Caco-2 (cell line): Measurements from ENCODE around the gene GALK2. TPM values are rescaled to one million over a fixed set of nuclear protein-coding genes. Genes with fewer than 3 reads are reported as not detected.

Experiments
- BruUV-seq: library from RNA; stranded (reverse); fragments of 400-500 nt; replicated peaks from 2 replicates; lab custom pipeline; 2021; lab: Mats Ljungman, UMichigan
- CTCF ChIA-PET: fragments of 300-600 bp; sonication (Branson Sonifier 250); formaldehyde crosslinking; loops from one replicate; lab custom pipeline; 2022; ENCODE audit warnings: antibody characterized with exemption; lab: Charles Lee
- POLR2A ChIA-PET: fragments of 300-600 bp; sonication (Branson Sonifier 250); formaldehyde crosslinking; loops from one replicate; lab custom pipeline; 2022; ENCODE audit warnings: antibody characterized with exemption; lab: Charles Lee
- DNase-seq, 2 experiments: peaks; one replicate each; pipeline versions ENCODE4 v3.0.0 to v3.0.0-alpha.2; 2020 to 2022
- H3K27me3 ChIP-seq: replicated peaks from 2 replicates; pipeline ENCODE4 v1.6.0; 2011; ENCODE audit warnings: low read length; ENCODE audit not compliant: control insufficient read depth, insufficient read depth
- H3K36me3 ChIP-seq: 2 replicates; pipeline ENCODE4 v1.5.1; 2011; ENCODE audit warnings: low read length; ENCODE audit not compliant: control insufficient read depth, insufficient read depth
- H3K4me1 ChIP-seq: fragments of 250-450 bp; sonication (Bioruptor Pico); 2 replicates; pipeline ENCODE4 v1.5.1; 2020; ENCODE audit warnings: mild to moderate bottlenecking
- H3K4me3 ChIP-seq: 2 replicates; pipeline ENCODE4 v1.5.1; 2011; ENCODE audit warnings: low read depth, mild to moderate bottlenecking, control low read depth, low read length
- H3K9me3 ChIP-seq: fragments of 250-450 bp; sonication (Bioruptor Pico); 2 replicates; pipeline ENCODE4 v1.5.1; 2020; ENCODE audit warnings: mild to moderate bottlenecking, moderate library complexity
- H3K27ac Mint-ChIP-seq: one replicate; pipeline ENCODE4 v1.8.0; 2022; ENCODE audit warnings: mixed read lengths; ENCODE audit not compliant: unreplicated experiment
- H3K27me3 Mint-ChIP-seq: one replicate; pipeline ENCODE4 v1.8.0; 2022; ENCODE audit warnings: mixed read lengths; ENCODE audit not compliant: insufficient read depth, unreplicated experiment
- H3K36me3 Mint-ChIP-seq: one replicate; pipeline ENCODE4 v1.8.0; 2022; ENCODE audit warnings: mild to moderate bottlenecking, mixed read lengths; ENCODE audit not compliant: insufficient read depth, unreplicated experiment
- H3K4me1 Mint-ChIP-seq: one replicate; pipeline ENCODE4 v1.8.0; 2022; ENCODE audit warnings: low read depth, mixed read lengths; ENCODE audit not compliant: unreplicated experiment
- H3K4me3 Mint-ChIP-seq: one replicate; pipeline ENCODE4 v1.8.0; 2022; ENCODE audit warnings: mild to moderate bottlenecking, moderate library complexity, mixed read lengths; ENCODE audit not compliant: unreplicated experiment
- H3K9me3 Mint-ChIP-seq: one replicate; pipeline ENCODE4 v1.8.0; 2022; ENCODE audit warnings: mixed read lengths; ENCODE audit not compliant: unreplicated experiment
- intact Hi-C: fragments of 100-400 bp; cut with micrococcal nuclease; formaldehyde crosslinking; loops from one replicate; pipeline ENCODE4 v1.10.0; 2022; ENCODE audit not compliant: unreplicated experiment
- total RNA-seq: library from RNA; stranded (reverse); gene quantifications from 2 replicates; pipeline ENCODE4 v1.2.3, GENCODE V29; 2022
- TF ChIP-seq, protein P1 (sequence below), 2 experiments: fragments of 200-600 bp in 1 of 2; IDR thresholded peaks; 1 replicate in 1 of 2; 2 replicates in 1 of 2; pipeline versions ENCODE4 v1.5.1 to v1.8.0; 2011 to 2022; ENCODE audit warnings: antibody characterized with exemption in 1 of 2, control low read depth in 1 of 2, inconsistent platforms in 1 of 2, low read depth in 1 of 2, low read length in 1 of 2, mild to moderate bottlenecking in 1 of 2, moderate library complexity in 1 of 2; ENCODE audit not compliant: insufficient read depth in 1 of 2, severe bottlenecking in 1 of 2, unreplicated experiment in 1 of 2

Gene GALK2
- total RNA-seq, 1 experiment from 2014 or later = 25.5 TPM

- CTCF ChIA-PET = no interaction called here
- Mint-ChIP-seq H3K27me3 (no peaks in the 10 kb centered on the region), H3K36me3 (no peaks in the 10 kb centered on the region), H3K4me1 (no peaks in the 10 kb centered on the region), H3K4me3 (no peak overlapping the region), H3K9me3 (no peaks in the 10 kb centered on the region), H3K27ac (no peak overlapping the region)
- Histone ChIP-seq H3K4me1 (no peaks in the 10 kb centered on the region), H3K9me3 (no peaks in the 10 kb centered on the region), H3K4me3 (no peak overlapping the region), H3K27me3 (no peaks in the 10 kb centered on the region), H3K36me3 (no peaks in the 10 kb centered on the region)
- TF ChIP-seq, protein P1, sequence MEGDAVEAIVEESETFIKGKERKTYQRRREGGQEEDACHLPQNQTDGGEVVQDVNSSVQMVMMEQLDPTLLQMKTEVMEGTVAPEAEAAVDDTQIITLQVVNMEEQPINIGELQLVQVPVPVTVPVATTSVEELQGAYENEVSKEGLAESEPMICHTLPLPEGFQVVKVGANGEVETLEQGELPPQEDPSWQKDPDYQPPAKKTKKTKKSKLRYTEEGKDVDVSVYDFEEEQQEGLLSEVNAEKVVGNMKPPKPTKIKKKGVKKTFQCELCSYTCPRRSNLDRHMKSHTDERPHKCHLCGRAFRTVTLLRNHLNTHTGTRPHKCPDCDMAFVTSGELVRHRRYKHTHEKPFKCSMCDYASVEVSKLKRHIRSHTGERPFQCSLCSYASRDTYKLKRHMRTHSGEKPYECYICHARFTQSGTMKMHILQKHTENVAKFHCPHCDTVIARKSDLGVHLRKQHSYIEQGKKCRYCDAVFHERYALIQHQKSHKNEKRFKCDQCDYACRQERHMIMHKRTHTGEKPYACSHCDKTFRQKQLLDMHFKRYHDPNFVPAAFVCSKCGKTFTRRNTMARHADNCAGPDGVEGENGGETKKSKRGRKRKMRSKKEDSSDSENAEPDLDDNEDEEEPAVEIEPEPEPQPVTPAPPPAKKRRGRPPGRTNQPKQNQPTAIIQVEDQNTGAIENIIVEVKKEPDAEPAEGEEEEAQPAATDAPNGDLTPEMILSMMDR (IDR thresholded peaks at IDR 0.05; ENCODE audit: insufficient read depth in 1 of 2, low read depth in 1 of 2, low read length in 1 of 2, severe bottlenecking in 1 of 2, unreplicated experiment in 1 of 2) = no peak
- BruUV-seq = no TSS peak
- DNase-seq = no peak
- intact Hi-C loops = no loop called here
- POLR2A ChIA-PET = no interaction called here
Observed at GRCh38 chr15:49265911-49266310, 95.9 kb downstream of the GALK2 start.

- ChIA-PET CTCF (no interaction called here), POLR2A (no interaction called here)
- TF ChIP-seq, protein P1 (IDR thresholded peaks at IDR 0.05; ENCODE audit: insufficient read depth in 1 of 2, low read depth in 1 of 2, low read length in 1 of 2, severe bottlenecking in 1 of 2, unreplicated experiment in 1 of 2) = no peak
- Mint-ChIP-seq H3K9me3 (no peaks in the 10 kb centered on the region), H3K36me3 (no peaks in the 10 kb centered on the region), H3K4me3 (no peak overlapping the region), H3K27me3 (no peaks in the 10 kb centered on the region), H3K27ac (no peak overlapping the region), H3K4me1 (no peaks in the 10 kb centered on the region)
- Histone ChIP-seq H3K36me3 (no peaks in the 10 kb centered on the region), H3K9me3 (no peaks in the 10 kb centered on the region), H3K27me3 (no peaks in the 10 kb centered on the region), H3K4me3 (no peak overlapping the region), H3K4me1 (no peaks in the 10 kb centered on the region)
- DNase-seq = no peak
- intact Hi-C loops = no loop called here
- no TSS peak for BruUV-seq
Observed at GRCh38 chr15:49270541-49271421, 100.7 kb downstream of the GALK2 start.

DNA sequence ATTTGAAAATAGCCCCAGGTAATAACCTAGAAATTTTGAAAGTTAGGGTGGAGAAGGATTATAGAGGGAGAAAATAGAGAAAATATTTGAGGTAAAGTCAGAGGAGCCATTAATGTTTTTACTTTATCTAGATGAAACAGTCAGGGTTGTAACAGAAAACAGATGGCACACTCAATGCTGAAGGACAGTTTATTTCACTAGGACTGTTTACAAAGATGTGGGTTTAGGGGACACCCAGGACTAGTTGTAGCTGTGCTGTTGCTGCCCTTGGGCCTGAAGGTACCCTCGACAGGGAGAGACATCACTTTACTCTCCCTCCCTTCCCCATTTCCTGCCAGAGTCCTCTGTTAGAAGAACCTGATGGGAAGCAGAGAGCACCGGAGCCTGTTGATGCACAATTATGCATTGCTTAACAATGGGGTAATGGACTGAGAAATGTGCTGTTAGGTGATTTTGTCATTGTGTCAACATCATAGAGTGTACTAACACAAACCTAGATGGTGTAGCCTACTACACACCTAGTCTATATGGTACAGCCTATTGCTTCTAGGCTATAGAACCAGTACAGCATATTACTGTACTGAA is 103.8 kb downstream of the GALK2 start:
- H3K4me3 ChIP-seq = no peak overlapping the region
- Mint-ChIP-seq H3K27me3 (no peaks in the 10 kb centered on the region), H3K36me3 (no peaks in the 10 kb centered on the region), H3K27ac (no peak overlapping the region), H3K4me1 (no peaks in the 10 kb centered on the region), H3K9me3 (no peaks in the 10 kb centered on the region), H3K4me3 (no peak overlapping the region)
- BruUV-seq = no TSS peak
- intact Hi-C loops = no loop called here
- H3K4me1 ChIP-seq = no peaks in the 10 kb centered on the region
- no peaks in the 10 kb centered on the region for H3K9me3 ChIP-seq
- DNase-seq = no peak
- TF ChIP-seq, protein P1 (IDR thresholded peaks at IDR 0.05; ENCODE audit: insufficient read depth in 1 of 2, low read depth in 1 of 2, low read length in 1 of 2, severe bottlenecking in 1 of 2, unreplicated experiment in 1 of 2) = no peak
- no peaks in the 10 kb centered on the region for H3K36me3 ChIP-seq
- CTCF ChIA-PET = interaction anchor here (0.7 kb wide), 1 partner anchor 149 kb away, joined by 3 read pairs; the partner anchor contains the start of gene FGF7
- H3K27me3 ChIP-seq = no peaks in the 10 kb centered on the region
- POLR2A ChIA-PET = no interaction called here
